HepG2 (cell line): ENCODE results near the gene PCIF1. TPM values are rescaled to one million over a fixed set of nuclear protein-coding genes. Genes with fewer than 3 reads are reported as not detected.
A peak's percentile ranks its signal among the peaks of the same experiment; 100 is the strongest.

Experiments
- AGO1 ChIP-seq: fragments of 200-400 bp; formaldehyde crosslinking; IDR thresholded peaks from 2 replicates; pipeline ENCODE4 v1.6.1; 2017; ENCODE audit warnings: mild to moderate bottlenecking, low read depth, low read length, moderate library complexity; ENCODE audit not compliant: poor library complexity, severe bottlenecking
- CENPT ChIP-seq: sonication (generic); formaldehyde crosslinking; IDR thresholded peaks from 2 replicates; pipeline ENCODE4 v1.8.0; 2022; ENCODE audit warnings: low read depth, mild to moderate bottlenecking, moderate library complexity, missing genetic modification reagents
- DR1 ChIP-seq: sonication (generic); formaldehyde crosslinking; IDR thresholded peaks from 2 replicates; pipeline ENCODE4 v1.8.0; 2021; ENCODE audit warnings: mild to moderate bottlenecking, missing genetic modification reagents, inconsistent platforms
- ELF1 ChIP-seq: sonication (generic); formaldehyde crosslinking; IDR thresholded peaks from 2 replicates; pipeline ENCODE4 v1.4.0; 2020; ENCODE audit warnings: missing genetic modification reagents
- ELF3 ChIP-seq: IDR thresholded peaks from 2 replicates; pipeline ENCODE4 v1.6.1; 2016; ENCODE audit warnings: missing genetic modification reagents, missing compliant biosample characterization
- GATAD2A ChIP-seq: IDR thresholded peaks from 2 replicates; pipeline ENCODE4 v1.6.1; 2016
- HNRNPH1 ChIP-seq: fragments of 200-400 bp; formaldehyde crosslinking; optimal IDR thresholded peaks from 2 replicates; pipeline ENCODE3; 2017; ENCODE audit warnings: mild to moderate bottlenecking, low read depth, low read length
- MED13 ChIP-seq: sonication (generic); formaldehyde crosslinking; IDR thresholded peaks from 2 replicates; pipeline ENCODE4 v1.5.0; 2020; ENCODE audit warnings: missing genetic modification reagents
- MTERF4 ChIP-seq: sonication (generic); formaldehyde crosslinking; IDR thresholded peaks from 2 replicates; pipeline ENCODE4 v1.8.0; 2023; ENCODE audit warnings: mild to moderate bottlenecking, missing genetic modification reagents
- MYNN ChIP-seq: sonication (generic); formaldehyde crosslinking; IDR thresholded peaks from 2 replicates; pipeline ENCODE4 v1.4.0; 2020; ENCODE audit warnings: mild to moderate bottlenecking, low read depth, missing genetic modification reagents
- NR2F1 ChIP-seq, 2 experiments: fragments of 450-650 bp in 1 of 2; formaldehyde crosslinking in 1 of 2; IDR thresholded peaks; 2 replicates each; pipeline versions ENCODE4 v1.5.0 to v1.6.1; 2016 to 2020; ENCODE audit warnings: mild to moderate bottlenecking in 1 of 2, missing compliant biosample characterization in 1 of 2, missing genetic modification reagents in 1 of 2, moderate library complexity in 1 of 2
- PAWR ChIP-seq: sonication (generic); formaldehyde crosslinking; IDR thresholded peaks from 2 replicates; pipeline ENCODE4 v1.4.0; 2020; ENCODE audit warnings: missing genetic modification reagents, mild to moderate bottlenecking, borderline replicate concordance
- PPARG ChIP-seq: conservative IDR thresholded peaks from 2 replicates; pipeline ENCODE4 v1.6.1; 2016; ENCODE audit warnings: missing biosample characterization, missing genetic modification reagents
- RCOR2 ChIP-seq: IDR thresholded peaks from 2 replicates; pipeline ENCODE4 v1.6.1; 2016; ENCODE audit warnings: missing biosample characterization, missing genetic modification reagents
- SIN3A ChIP-seq: IDR thresholded peaks from 2 replicates; pipeline ENCODE4 v1.6.1; 2011; ENCODE audit warnings: low read depth, mild to moderate bottlenecking, control low read depth, low read length, borderline replicate concordance
- SNAPC5 ChIP-seq: sonication (generic); formaldehyde crosslinking; IDR thresholded peaks from 2 replicates; pipeline ENCODE4 v1.8.1; 2023; ENCODE audit warnings: mild to moderate bottlenecking, missing genetic modification reagents, borderline replicate concordance
- SOX5 ChIP-seq: IDR thresholded peaks from 2 replicates; pipeline ENCODE4 v1.6.1; 2016; ENCODE audit warnings: borderline replicate concordance
- TFAP4 ChIP-seq: sonication (generic); IDR thresholded peaks from 2 replicates; pipeline ENCODE4 v1.6.1; 2016; ENCODE audit warnings: low read depth, borderline replicate concordance
- THAP7 ChIP-seq: sonication (generic); formaldehyde crosslinking; IDR thresholded peaks from 2 replicates; pipeline ENCODE4 v1.8.1; 2023; ENCODE audit warnings: mild to moderate bottlenecking, missing genetic modification reagents
- ZFP36L2 ChIP-seq: sonication (generic); formaldehyde crosslinking; IDR thresholded peaks from 2 replicates; pipeline ENCODE4 v1.4.0; 2020; ENCODE audit warnings: missing genetic modification reagents
- ZNF205 ChIP-seq: IDR thresholded peaks from 2 replicates; pipeline ENCODE4 v1.6.1; 2018; ENCODE audit warnings: missing biosample characterization, missing genetic modification reagents
- ZNF292 ChIP-seq: sonication (generic); formaldehyde crosslinking; IDR thresholded peaks from 2 replicates; pipeline ENCODE4 v1.8.1; 2022; ENCODE audit warnings: mild to moderate bottlenecking, low read depth, missing genetic modification reagents, borderline replicate concordance
- ZNF333 ChIP-seq: sonication (generic); formaldehyde crosslinking; IDR thresholded peaks from 2 replicates; pipeline ENCODE4 v1.4.0; 2020; ENCODE audit warnings: mild to moderate bottlenecking, missing genetic modification reagents, borderline replicate concordance
- ZNF468 ChIP-seq: sonication (generic); formaldehyde crosslinking; IDR thresholded peaks from 2 replicates; pipeline ENCODE4 v1.8.0; 2022; ENCODE audit warnings: mild to moderate bottlenecking, moderate library complexity, missing genetic modification reagents
- ZNF567 ChIP-seq: sonication (generic); formaldehyde crosslinking; IDR thresholded peaks from 2 replicates; pipeline ENCODE4 v1.8.1; 2023; ENCODE audit warnings: mild to moderate bottlenecking, missing genetic modification reagents, borderline replicate concordance
- ZNF644 ChIP-seq: IDR thresholded peaks from 2 replicates; pipeline ENCODE4 v1.6.1; 2016; ENCODE audit warnings: low read depth
- polyA plus RNA-seq, 8 experiments: library from polyadenylated mRNA; depleted of rRNA in 3 of 8; stranded (reverse) in 7 of 8; unstranded in 1 of 8; fragments of >200 nt; fragmentation: Illumina TruSeq in 4 of 8; extraction: Trizol in 4 of 8; gene quantifications; 2 replicates each; pipeline versions ENCODE4 v1.2.1 to v1.2.3, GENCODE V29; 2011 to 2016; ENCODE audit warnings: low read depth in 4 of 8, missing spikeins in 1 of 8, mixed read lengths in 1 of 8; ENCODE audit not compliant: insufficient read depth in 1 of 8
- total RNA-seq, 5 experiments: library from RNA; depleted of rRNA; stranded (reverse); fragments of >200 nt; fragmentation: Illumina TruSeq; extraction: Trizol; gene quantifications; 2 replicates each; pipeline ENCODE4 v1.2.3, GENCODE V29; 2016; ENCODE audit warnings: low read depth in 1 of 5

The PCIF1 gene
- total and polyA plus RNA-seq, 2 of the 13 experiments (the other 11 are each of a cell fraction or from before 2014, with no cell fraction given), result 20.9 to 24.4 TPM

- peak; percentile 65 to 91 for TF ChIP-seq NR2F1 (CRISPR knock-in tag; IDR thresholded peaks at IDR 0.05)
- no peak for TF ChIP-seq MED13 (CRISPR knock-in tag)
- TF ChIP-seq AGO1, result no peak
- TF ChIP-seq CENPT (CRISPR knock-in tag), result no peak
- peak; percentile 62 for TF ChIP-seq GATAD2A (CRISPR knock-in tag)
- peak; percentile 27; the same call in 1 of the 2 replicates for TF ChIP-seq SOX5 (CRISPR knock-in tag)
- no peak for TF ChIP-seq MYNN (CRISPR knock-in tag)
- TF ChIP-seq ELF1, result no peak
- TF ChIP-seq THAP7, result no peak
- peak; percentile 75 for TF ChIP-seq ELF3 (CRISPR knock-in tag)
- 0 out of 2 replicates have a peak, but pooled peaks have one; percentile 31 for TF ChIP-seq ZNF644
- no peak for TF ChIP-seq HNRNPH1
- peak; percentile 96 for TF ChIP-seq PPARG (CRISPR knock-in tag)
- TF ChIP-seq SIN3A, result 0 out of 2 replicates have a peak, but pooled peaks have one; percentile 12
- TF ChIP-seq ZFP36L2 (CRISPR knock-in tag), result no peak
- no peak for TF ChIP-seq RCOR2 (CRISPR knock-in tag)
- TF ChIP-seq MTERF4 (CRISPR knock-in tag), result no peak
- no peak; the same call in 1 of the 2 replicates for TF ChIP-seq ZNF292 (CRISPR knock-in tag)
- no peak; the same call in 1 of the 2 replicates for TF ChIP-seq ZNF205 (CRISPR knock-in tag)
- TF ChIP-seq ZNF567, result no peak
- no peak for TF ChIP-seq TFAP4
- no peak for TF ChIP-seq ZNF333 (CRISPR knock-in tag)
- TF ChIP-seq PAWR (CRISPR knock-in tag), result no peak
- TF ChIP-seq SNAPC5 (CRISPR knock-in tag), result no peak
- no peak for TF ChIP-seq DR1 (CRISPR knock-in tag)
- no peak for TF ChIP-seq ZNF468 (CRISPR knock-in tag)
These were observed 24.4 kb upstream of the PCIF1 start (continued) for GRCh38 chr20:45909817-45910669.
